Measurements from ENCODE around the gene DIS3L.

- no peak for TF ChIP-seq POLR2A (IDR thresholded peaks at IDR 0.05; ENCODE audit: low read depth, low read length)
- TF ChIP-seq CTCF (conservative IDR thresholded peaks at IDR 0.05; ENCODE audit: low read depth, low read length), result no peak
- TF ChIP-seq RCOR1 (IDR thresholded peaks at IDR 0.05; ENCODE audit: insufficient replicate concordance, low read length), result no peak
- TF ChIP-seq ELK1 (IDR thresholded peaks at IDR 0.05; ENCODE audit: borderline replicate concordance, low read depth, low read length), result no peak
- TF ChIP-seq RAD21 (IDR thresholded peaks at IDR 0.05; ENCODE audit: low read length), result no peak
These were observed 16.5 kb downstream of the DIS3L start for GRCh38 chr15:66309828-66310227.

Measured in IMR-90 (cell line).